Stimulated activated CD8-positive, alpha-beta memory T cell treated with anti-CD3 and anti-CD28 coated beads, Interleukin-4, amount 100 ng/mL, for 1 hour (primary cell): ENCODE results near the gene SLC5A2.
A peak's percentile ranks its signal among the peaks of the same experiment; 100 is the strongest.

Experiments
- DNase-seq, 2 donors: peaks; one replicate each; pipeline ENCODE4 v3.0.0-alpha.2; 2020; ENCODE audit warnings: low read depth in 2 of 2, low spot score in 1 of 2

Gene SLC5A2

DNA sequence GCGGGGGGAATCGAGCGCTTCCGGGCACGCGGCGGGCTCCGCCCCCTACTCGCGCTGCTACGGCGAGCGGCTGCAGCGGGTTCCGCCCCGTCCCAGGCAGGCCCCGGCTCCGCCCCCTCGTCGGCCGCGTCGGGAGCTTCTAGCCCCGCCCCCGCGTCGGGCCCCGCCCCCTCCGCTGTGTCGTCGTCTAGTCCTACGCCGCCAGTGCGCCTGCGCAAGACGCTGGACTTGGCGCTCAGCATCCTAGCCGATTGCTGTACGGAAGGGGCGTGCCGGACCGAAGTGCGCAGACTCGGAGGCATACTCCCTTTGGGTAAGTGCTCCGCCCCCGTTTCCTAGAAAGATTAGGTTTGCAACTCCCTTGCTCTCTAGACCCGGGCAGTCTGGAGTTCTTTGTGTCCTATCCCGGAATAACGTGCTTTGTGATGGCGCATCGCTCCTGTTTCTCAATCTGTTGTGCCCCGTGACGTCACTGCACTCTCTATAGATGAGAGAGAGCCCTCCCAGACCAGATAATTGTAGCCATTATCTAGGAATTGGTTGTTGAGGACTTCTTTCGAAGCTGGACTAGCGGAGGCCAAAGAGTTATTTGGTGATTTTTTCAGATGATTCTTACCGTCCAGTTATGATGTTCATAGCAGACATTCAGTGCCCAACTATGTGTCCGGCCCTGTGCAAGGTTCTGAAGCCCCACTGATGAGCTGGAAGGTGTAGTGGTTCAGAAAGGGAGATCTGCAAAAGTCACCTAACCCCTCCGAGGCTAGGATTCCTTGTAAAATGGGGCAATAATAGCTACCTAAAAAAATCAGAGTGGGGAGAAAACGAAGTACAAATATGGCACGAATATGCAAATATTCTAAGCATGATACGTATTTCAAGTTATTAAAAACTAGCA is 23.0 kb upstream of the SLC5A2 start:
- peak; percentile 100 for DNase-seq

DNA sequence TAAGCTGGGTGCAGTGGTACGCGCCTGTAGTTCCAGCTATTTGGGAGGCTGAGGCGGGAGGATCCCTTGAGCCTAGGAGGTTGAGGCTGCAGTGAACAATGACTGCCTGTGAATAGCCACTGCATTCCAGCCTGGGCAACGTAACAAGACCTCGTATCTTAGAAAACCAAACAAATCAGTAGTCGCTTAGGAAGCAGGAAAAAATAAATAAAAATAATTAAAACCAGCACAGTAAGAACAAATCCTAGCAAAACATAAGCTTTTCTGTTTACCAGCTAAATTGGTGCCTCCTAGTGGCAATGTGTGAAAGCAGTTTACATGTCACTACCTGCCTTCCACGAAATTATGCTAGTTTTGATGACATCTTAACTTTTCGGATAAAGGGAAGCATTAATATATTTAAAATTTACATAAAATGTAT is 22.3 kb upstream of the SLC5A2 start:
- DNase-seq: no peak

DNA sequence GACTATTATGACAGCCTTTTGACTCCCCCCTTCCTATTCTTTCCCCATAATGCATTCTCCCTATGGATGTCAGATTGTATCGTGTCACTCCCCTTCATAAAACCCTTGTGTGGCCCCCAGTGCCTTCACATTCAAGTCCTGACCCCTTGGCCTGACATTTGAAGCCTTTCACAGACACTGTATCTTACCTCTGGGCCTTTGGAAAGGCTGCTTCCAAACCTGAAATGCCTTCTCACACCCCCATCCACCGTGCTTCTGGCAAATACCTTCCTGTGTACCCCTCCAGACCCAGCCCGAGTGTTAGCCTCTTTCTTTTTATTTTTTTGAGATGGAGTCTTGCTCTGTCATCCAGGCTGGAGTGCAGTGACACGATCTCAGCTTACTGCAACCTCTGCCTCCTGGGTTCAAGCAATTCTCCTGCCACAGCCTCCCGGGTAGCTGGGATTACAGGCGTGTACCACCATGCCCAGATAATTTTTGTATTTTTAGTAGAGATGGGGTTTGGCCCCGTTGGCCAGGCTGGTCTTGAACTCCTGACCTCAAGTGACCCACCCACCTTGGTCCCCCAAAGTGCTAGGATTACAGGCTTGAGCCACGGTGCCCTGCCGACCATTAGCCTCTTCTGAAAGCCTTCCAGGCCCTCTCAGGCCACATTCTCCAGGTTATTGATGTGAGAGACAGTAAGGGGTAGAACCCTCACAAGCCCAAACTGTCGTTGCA is 21.6 kb upstream of the SLC5A2 start:
- DNase-seq: no peak

DNA sequence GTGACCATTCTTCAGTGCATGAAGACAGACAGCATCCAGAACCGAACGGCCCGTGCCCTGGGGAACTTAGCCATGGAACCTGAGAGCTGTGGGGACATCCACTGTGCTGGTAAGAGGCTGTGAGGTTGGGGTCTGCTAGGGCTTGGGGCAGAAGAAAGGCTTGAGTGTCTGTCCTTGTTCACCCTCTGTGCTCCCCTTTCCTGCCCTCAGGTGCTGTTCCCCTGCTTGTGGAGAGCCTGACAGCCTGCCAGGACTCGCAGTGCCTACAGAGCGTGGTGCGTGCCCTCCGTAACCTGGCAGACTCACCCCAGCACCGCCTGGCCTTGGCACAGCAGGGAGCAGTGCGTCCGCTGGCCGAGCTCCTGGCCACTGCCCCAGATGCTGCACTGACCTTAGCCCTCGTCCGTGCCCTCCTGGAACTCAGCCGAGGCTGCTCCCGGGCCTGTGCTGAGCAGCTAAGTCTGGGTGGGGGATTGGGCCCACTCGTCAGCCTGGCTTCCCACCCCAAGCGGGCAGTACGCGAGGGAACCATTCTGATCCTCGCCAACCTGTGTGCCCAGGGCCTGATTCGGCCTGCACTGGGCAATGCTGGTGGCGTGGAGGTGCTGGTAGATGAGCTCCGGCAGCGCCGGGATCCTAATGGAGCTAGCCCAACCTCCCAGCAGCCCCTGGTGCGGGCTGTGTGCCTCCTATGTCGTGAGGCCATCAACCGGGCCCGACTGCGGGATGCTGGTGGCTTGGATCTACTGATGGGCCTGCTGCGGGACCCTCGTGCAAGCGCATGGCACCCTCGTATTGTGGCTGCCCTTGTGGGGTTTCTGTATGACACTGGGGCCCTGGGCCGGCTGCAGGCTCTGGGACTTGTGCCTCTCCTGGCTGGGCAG is 20.8 kb upstream of the SLC5A2 start:
- DNase-seq: no peak

DNA sequence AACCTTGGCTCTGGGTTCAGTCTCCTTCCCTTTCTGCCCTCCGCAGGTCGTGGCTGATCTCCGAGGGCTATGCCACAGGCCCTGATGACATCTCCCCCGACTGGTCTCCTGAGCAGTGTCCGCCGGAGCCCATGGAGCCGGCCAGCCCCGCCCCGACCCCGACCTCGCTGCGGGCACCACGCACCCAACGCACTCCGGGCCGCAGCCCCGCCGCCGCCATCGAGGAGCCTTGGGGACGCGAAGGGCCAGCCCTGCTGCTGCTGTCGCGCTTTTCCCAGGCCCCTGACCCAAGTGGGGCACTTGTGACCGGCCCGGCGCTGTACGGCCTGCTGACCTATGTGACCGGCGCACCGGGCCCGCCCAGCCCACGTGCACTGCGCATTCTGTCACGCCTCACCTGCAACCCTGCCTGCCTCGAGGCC is 18.6 kb upstream of the SLC5A2 start:
- no peak for DNase-seq

DNA sequence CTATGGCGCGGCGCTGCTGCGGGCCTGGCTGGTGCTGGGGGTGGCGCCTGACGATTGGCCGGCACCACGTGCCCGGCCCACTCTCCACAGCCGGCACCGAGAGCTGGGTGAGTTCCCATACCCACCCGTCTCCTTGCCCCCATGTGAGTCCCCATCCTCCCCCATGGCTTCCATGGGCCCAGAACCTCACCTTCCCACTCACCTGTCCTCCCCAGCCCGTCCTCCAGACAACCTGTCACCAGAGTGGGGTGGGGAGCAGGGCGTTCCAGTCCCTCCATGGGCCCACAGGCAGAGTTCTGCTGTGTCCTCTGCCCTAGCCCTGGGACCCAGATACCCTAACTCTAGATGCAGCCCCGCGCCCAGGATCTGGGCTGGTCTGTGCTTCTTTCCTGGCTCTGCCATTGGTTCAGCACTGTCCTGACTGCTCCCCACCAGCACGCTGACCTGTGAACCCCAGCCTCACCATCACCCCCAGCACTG is 18.1 kb upstream of the SLC5A2 start:
- no peak for DNase-seq

DNA sequence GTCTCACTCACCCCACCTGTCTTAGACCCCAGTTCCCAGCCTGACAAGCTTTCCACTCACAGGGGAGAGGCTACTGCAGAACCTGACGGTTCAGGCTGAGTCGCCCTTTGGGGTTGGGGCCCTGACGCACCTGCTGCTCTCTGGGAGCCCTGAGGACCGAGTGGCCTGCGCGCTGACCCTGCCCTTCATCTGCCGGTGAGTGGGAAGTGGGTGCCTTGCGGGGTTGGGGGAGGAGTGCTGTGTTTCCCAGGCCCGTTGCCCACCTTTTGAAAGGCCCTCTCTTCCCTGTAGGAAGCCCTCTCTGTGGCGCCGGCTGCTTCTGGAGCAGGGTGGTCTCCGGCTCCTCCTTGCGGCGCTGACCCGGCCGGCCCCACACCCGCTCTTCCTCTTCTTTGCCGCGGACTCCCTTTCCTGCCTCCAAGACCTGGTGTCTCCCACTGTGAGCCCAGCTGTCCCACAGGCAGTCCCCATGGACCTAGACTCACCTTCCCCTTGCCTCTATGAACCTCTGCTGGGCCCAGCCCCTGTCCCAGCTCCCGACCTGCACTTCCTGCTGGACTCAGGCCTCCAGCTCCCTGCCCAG is 17.0 kb upstream of the SLC5A2 start:
- DNase-seq: no peak

DNA sequence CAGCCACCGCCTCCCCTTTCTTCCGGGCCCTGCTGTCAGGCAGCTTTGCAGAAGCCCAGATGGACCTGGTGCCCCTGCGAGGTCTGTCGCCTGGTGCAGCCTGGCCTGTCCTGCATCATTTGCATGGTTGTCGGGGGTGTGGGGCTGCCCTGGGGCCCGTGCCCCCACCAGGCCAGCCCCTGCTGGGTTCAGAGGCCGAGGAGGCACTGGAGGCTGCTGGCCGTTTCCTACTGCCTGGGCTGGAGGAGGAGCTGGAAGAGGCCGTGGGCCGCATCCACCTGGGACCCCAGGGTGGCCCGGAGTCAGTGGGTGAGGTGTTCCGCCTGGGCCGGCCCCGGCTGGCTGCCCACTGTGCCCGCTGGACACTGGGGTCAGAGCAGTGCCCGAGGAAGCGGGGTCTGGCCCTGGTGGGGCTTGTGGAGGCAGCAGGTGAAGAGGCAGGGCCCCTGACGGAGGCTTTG is 16.5 kb upstream of the SLC5A2 start:
- no peak for DNase-seq

DNA sequence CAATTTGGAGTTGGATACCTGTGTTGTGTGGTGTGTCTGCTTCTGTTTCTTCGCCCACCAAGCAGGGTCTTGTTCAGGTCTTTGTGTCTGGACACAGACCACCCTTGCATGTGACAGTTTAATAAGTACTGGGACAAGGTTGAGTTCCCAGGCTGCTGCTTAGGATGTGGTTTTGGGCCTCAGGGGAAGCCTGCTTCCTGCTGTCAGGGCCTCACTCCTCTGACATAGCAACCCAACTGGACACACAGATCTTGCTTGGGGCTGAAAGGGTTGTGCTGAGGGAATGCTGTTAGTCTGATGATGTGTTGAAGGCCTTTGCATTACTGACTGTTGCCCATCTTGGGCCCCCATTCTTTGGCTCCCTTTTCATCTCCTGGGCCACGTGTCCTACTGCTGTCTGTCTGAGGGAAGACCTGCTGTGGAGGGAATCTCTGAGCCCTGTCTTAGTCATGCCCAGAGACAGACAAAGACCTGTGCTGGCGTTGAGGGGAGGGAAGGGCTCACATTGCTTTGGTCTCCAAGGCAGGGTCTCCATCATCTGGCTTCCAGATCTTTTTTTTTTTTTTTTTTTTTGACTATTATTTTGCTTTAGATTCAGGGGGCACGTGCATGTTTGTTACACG is 15.7 kb upstream of the SLC5A2 start:
- DNase-seq: no peak

DNA sequence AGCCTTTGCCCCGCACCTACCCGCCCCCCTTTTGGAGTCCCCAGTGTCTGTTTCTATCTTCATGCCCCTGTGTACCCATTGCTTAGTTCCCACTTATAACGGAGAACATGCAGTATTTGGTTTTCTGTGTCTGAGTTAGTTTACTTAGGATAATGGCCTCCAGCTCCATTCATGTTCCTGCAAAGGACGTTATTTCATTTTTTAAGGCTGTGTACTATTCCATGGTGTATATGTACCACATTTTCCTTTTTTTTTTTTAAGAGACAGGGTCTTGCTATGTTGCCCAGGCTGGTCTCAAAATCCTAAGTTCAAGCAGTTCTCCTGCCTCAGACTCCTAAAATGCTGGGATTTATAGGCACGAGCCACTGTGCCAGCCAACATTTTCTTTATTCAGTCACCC is 15.1 kb upstream of the SLC5A2 start:
- DNase-seq: no peak

DNA sequence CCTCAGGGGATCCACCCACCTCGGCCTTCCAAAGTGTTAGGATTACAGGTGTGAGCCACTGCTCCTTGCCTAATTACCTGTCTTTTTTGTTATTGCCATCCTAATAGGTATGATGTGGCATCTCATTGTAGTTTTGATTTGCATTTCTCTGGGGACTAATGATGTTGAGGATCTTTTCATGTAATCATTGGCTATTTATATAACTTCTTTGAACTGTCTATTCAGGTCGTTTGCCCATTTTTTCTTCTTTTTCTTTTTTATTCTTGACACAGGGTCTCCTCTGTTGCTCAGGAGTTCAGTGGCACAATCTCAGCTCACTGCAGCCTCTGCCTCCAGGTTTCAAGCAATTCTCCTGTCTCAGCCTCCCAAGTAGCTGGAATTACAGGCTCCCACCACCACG is 12.3 kb upstream of the SLC5A2 start:
- DNase-seq: no peak

DNA sequence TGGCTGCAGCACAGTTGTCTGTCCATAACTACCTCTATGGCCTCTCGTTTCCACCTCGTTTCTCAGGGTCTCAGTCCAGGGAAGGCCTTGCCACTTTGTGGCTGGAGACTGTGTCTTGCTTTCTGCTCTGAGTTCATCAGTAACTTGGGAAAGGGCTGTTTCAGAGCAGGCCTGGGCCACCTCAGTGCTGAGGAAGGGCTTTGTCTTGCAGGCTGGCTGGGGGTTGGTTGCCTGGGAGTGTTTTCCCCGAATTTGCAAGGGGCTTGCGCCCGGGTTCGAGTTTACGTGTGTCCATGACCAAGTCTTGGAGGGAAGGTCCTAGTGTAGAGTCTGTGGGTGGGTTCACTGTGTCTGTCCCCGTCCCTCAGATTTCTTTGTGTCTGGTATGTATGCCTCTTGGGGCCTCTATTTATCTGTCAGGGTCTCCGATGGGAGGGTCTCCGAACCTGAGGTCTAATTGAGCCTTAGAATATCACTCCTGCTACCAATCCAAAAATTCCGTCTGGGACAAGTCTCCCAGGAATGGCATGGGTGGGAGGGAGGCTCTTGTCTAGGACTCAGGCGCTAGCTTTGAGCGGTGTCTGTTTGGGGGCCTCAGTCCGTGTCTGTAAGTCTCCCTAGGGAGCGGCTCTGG is 11.6 kb upstream of the SLC5A2 start:
- no peak for DNase-seq

DNA sequence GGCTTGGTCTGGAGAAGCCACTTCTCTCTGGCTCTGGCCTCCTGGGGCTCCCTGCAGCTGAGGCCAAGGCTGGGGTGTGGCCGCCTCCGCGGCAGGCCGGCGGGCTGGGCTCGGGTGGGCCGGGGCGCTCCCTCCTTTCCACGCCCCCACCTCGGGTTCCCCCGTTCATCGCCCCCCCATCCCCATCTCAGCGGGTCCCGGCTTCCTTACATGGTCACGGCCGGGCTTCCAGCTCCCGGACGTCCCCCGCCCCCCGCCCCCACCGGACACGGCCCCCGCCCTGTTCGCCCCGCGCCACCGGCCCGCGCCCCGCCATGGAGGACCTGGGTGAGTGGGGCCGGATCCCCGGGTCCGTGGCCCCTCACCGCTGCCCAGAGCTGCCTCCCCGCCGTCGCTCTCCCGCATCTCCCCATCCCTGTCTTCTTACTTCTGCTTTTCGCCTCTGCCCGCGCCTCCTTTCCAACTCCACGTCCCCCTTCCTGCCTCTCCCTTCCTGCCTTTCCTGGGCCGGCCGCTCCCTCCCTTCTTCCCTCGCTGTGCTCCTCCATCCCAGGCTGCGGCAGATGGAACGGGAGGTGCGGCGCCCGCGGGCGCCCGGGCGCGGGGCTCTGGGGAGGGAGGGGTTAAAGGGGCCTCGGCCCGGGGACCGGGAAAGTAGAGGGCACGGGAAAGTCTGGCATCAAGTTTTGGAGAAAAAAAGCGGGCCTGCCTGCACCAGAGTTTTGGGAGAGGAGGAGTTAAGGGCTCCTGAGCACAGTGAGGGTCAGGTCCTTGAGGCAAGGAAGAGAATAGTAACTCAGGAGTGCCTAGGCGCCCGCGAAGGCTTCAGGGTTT is 10.8 kb upstream of the SLC5A2 start, which contains the start of gene TGFB1I1:
Gene TGFB1I1 (plus strand): TSS at position 278 of the 834 bp plus-strand sequence. CDS start 37 bp downstream, at position 315.
- no peak for DNase-seq

DNA sequence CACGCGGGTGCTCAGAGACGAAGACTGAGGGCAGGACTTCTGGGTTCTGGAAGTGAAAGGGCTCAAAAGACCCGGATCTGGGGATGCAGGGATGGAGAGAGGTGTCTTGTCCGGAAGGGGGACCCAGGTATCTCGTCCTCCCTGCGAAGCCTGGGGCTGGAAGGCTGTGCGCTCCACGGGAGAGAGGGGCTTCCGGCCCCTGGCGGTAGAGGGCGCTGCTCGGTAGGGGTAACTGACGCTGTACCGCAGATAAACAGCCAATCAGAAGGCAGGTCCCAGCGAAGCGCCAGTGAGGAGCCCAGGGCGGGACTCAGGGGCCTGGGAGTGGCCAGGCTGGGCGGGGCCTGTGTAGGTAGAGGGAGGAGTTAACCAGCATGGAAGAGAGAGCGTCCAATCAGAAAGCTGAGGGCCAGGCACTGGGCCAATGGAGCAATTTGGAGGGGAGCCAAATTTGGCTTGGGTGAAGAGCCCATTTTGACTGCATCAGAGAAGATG is 10.2 kb upstream of the SLC5A2 start:
- DNase-seq: no peak

DNA sequence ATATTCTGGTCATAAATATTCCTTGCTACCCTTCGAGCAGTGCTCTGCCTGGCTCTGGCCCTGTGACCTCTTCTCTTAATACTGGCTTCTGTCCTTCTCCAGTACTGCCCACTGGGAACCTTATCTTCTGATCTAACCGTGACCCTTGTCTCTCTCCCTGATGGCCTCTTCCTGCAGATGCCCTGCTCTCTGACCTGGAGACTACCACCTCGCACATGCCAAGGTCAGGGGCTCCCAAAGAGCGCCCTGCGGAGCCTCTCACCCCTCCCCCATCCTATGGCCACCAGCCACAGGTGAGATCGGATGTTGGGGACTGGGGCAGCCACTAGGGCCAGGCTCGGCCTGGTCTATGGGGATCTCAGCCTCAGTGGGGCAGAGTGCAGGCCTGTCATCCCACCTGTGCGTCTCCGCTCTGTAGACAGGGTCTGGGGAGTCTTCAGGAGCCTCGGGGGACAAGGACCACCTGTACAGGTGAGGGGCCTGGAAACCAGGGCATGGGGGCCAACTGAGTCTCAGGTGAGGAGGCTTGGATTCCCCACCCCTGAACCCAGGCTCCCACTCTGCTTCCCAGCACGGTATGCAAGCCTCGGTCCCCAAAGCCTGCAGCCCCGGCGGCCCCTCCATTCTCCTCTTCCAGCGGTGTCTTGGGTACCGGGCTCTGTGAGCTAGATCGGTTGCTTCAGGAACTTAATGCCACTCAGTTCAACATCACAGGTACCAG is 9.5 kb upstream of the SLC5A2 start:
- DNase-seq: no peak

DNA sequence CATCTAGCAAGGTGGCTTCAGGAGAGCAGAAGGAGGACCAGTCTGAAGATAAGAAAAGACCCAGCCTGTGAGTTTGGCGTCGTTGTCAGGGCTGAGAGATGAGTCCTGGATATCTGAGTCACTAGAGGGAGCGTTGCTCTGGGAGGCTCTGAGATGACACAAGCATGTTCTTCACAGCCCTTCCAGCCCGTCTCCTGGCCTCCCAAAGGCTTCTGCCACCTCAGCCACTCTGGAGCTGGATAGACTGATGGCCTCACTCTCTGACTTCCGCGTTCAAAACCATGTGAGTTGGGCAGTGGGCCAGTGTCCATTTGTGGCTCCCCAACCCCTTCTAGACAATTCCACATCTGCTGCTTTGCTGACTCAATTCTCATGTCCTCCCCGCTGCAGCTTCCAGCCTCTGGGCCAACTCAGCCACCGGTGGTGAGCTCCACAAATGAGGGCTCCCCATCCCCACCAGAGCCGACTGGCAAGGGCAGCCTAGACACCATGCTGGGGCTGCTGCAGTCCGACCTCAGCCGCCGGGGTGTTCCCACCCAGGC is 8.7 kb upstream of the SLC5A2 start:
- DNase-seq: no peak

DNA sequence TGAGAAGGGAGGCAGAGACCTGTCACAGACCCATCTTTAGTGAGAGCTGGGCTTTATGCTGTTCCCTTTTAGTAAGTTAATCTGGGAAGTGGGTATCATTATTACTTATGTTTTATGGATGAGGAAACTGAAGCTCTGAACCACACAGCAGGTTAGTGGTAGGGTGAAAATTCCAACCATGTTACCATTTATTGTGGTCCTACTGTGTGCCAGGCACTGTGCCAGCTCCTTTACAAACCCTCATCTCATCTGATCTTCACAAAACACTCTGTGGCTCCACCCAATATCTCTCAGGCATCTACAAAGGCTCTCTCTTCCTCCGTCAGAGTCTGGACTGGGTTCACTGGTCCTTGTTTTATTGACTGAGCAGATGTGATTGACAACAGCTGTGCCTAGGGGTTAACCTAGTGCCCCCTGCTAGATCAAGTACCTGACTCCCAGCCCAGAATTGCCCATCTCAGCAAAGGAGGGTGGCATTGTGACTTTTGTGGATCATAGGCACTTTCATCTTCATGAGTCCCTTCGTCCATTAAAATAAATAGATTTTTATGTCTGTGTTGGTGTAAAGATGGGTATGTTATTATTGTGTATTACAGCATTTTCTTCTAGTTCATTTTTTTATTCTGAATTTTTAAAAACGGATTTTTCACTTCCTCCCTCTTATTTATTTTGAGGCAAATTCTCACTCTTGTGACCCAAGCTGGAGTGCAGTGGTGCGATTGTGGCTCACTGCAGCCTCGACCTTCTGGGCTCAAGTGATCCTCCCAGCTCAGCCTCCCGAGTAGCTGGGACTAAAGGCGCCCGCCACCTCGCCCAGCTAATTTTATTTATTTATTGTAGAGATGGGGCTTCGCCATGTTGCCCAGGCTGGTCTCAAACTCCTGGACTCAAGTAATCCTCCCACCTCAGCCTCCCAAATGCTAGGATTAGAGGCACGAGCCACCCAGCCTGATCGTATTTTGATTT is 7.9 kb upstream of the SLC5A2 start:
- no peak for DNase-seq
